WTC11 (cell line): Measurements from ENCODE around the gene OR8B2. TPM values are rescaled to one million over a fixed set of nuclear protein-coding genes. Genes with fewer than 3 reads are reported as not detected.
"Not testable (repeated sequence)": the region's sequence is repeated elsewhere in the genome, so short reads cannot be mapped to it uniquely, and the experiment has no call there.

Experiments used
- ATAC-seq: fragments of 200-7000 bp; cut with Tn5 transposase; 2 replicates; pipeline ENCODE4 v1.10.0; 2021; ENCODE audit warnings: mild to moderate bottlenecking, moderate library complexity
- CTCF ChIA-PET: fragments of 300-600 bp; sonication (Branson Sonifier 250); formaldehyde crosslinking; loops from one replicate; lab custom pipeline; 2021; ENCODE audit warnings: antibody characterized with exemption; lab: Charles Lee
- POLR2A ChIA-PET: fragments of 350-600 bp; sonication (Branson Sonifier 250); formaldehyde crosslinking; loops from one replicate; lab custom pipeline; 2021; ENCODE audit warnings: antibody characterized with exemption; lab: Charles Lee
- DNase-seq: peaks from one replicate; pipeline ENCODE4 v3.0.0; 2021; ENCODE audit warnings: low spot score
- H3K27ac Mint-ChIP-seq: 2 replicates; pipeline ENCODE4 v1.8.0; 2021; ENCODE audit warnings: mixed read lengths
- H3K27me3 Mint-ChIP-seq: 2 replicates; pipeline ENCODE4 v1.8.0; 2021; ENCODE audit warnings: low read depth, mild to moderate bottlenecking, moderate library complexity, mixed read lengths
- H3K36me3 Mint-ChIP-seq: 2 replicates; pipeline ENCODE4 v1.8.0; 2021; ENCODE audit warnings: mixed read lengths
- H3K4me1 Mint-ChIP-seq: 2 replicates; pipeline ENCODE4 v1.8.0; 2022; ENCODE audit warnings: mixed read lengths
- H3K4me3 Mint-ChIP-seq: 2 replicates; pipeline ENCODE4 v1.8.0; 2021; ENCODE audit warnings: mild to moderate bottlenecking, moderate library complexity, mixed read lengths
- H3K9me3 Mint-ChIP-seq: 2 replicates; pipeline ENCODE4 v1.8.0; 2021; ENCODE audit warnings: mixed read lengths
- CREM ChIP-seq: sonication (generic); formaldehyde crosslinking; IDR thresholded peaks from 2 replicates; pipeline ENCODE4 v1.8.1; 2022; ENCODE audit warnings: mild to moderate bottlenecking, missing genetic modification reagents, moderate library complexity
- ELF4 ChIP-seq: sonication (generic); formaldehyde crosslinking; IDR thresholded peaks from 2 replicates; pipeline ENCODE4 v1.8.1; 2022; ENCODE audit warnings: low read depth, mild to moderate bottlenecking, moderate library complexity, missing genetic modification reagents
- FOXP1 ChIP-seq: sonication (generic); formaldehyde crosslinking; IDR thresholded peaks from 2 replicates; pipeline ENCODE4 v1.8.0; 2022; ENCODE audit warnings: missing genetic modification reagents, mild to moderate bottlenecking, moderate library complexity, borderline replicate concordance
- GABPB1 ChIP-seq: sonication (generic); formaldehyde crosslinking; IDR thresholded peaks from 2 replicates; pipeline ENCODE4 v1.8.1; 2023; ENCODE audit warnings: mild to moderate bottlenecking, missing genetic modification reagents
- IRF2 ChIP-seq: sonication (generic); formaldehyde crosslinking; IDR thresholded peaks from 2 replicates; pipeline ENCODE4 v1.8.0; 2022; ENCODE audit warnings: low read depth, missing genetic modification reagents, borderline replicate concordance
- NFE2L1 ChIP-seq: sonication (generic); formaldehyde crosslinking; IDR thresholded peaks from 2 replicates; pipeline ENCODE4 v1.8.1; 2023; ENCODE audit warnings: missing genetic modification reagents
- SMAD3 ChIP-seq: sonication (generic); formaldehyde crosslinking; IDR thresholded peaks from 2 replicates; pipeline ENCODE4 v1.8.0; 2022; ENCODE audit warnings: missing genetic modification reagents, mild to moderate bottlenecking, borderline replicate concordance
- SOX15 ChIP-seq: fragments of 250-450 bp; sonication (Bioruptor Pico); IDR thresholded peaks from 2 replicates; pipeline ENCODE4 v1.9.0; 2021; ENCODE audit warnings: mild to moderate bottlenecking
- ZNF219 ChIP-seq: sonication (generic); formaldehyde crosslinking; IDR thresholded peaks from 2 replicates; pipeline ENCODE4 v1.8.0; 2023; ENCODE audit warnings: missing genetic modification reagents, mild to moderate bottlenecking, borderline replicate concordance
- ZNF232 ChIP-seq: sonication (generic); formaldehyde crosslinking; IDR thresholded peaks from 2 replicates; pipeline ENCODE4 v1.8.0; 2022; ENCODE audit warnings: mild to moderate bottlenecking, missing genetic modification reagents
- ZNF263 ChIP-seq: sonication (generic); formaldehyde crosslinking; IDR thresholded peaks from 2 replicates; pipeline ENCODE4 v1.8.1; 2022; ENCODE audit warnings: low read depth, mild to moderate bottlenecking, moderate library complexity, missing genetic modification reagents
- ZNF423 ChIP-seq: fragments of 250-450 bp; sonication (Bioruptor Pico); IDR thresholded peaks from 2 replicates; pipeline ENCODE4 v2.1.2; 2022; ENCODE audit warnings: mild to moderate bottlenecking, moderate library complexity
- total RNA-seq: library from RNA; stranded (reverse); gene quantifications from 3 replicates; pipeline ENCODE4 v1.2.3, GENCODE V29; 2021
- TF ChIP-seq, protein P1 (sequence below): sonication (generic); formaldehyde crosslinking; IDR thresholded peaks from 2 replicates; pipeline ENCODE4 v1.8.1; 2023; ENCODE audit warnings: mild to moderate bottlenecking, missing genetic modification reagents
- TF ChIP-seq, protein P2 (sequence below): sonication (generic); formaldehyde crosslinking; IDR thresholded peaks from 2 replicates; pipeline ENCODE4 v1.8.1; 2022; ENCODE audit warnings: missing genetic modification reagents, borderline replicate concordance
- TF ChIP-seq, protein P3 (sequence below): sonication (generic); formaldehyde crosslinking; IDR thresholded peaks from 2 replicates; pipeline ENCODE4 v1.8.0; 2023; ENCODE audit warnings: missing genetic modification reagents, mild to moderate bottlenecking, borderline replicate concordance
- TF ChIP-seq, protein P4 (sequence below): sonication (generic); formaldehyde crosslinking; IDR thresholded peaks from 2 replicates; pipeline ENCODE4 v1.8.0; 2023; ENCODE audit warnings: missing genetic modification reagents
- TF ChIP-seq, protein P5 (sequence below): sonication (generic); formaldehyde crosslinking; IDR thresholded peaks from 2 replicates; pipeline ENCODE4 v1.8.1; 2022; ENCODE audit warnings: low read depth, mild to moderate bottlenecking, moderate library complexity, missing genetic modification reagents, borderline replicate concordance

Gene OR8B2
- total RNA-seq, 1 experiment from 2014 or later: not detected

DNA sequence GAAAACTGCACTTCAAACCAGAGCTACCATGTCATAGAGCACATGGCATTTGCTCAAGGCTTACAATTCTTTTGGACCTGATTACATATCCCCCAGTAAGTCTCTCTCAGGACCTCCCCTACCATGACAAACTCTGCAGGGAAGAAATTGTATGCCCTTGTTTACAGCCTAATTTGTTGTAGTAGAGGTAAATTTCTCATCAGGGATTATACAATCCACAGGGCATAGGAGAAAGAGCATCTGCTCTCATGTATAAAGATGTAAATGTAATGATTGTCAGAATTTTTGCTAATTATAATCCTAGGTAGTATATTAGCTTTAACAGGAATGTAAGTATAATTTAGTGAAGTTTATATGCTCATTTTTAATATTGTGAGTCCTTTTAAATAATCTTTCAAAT, 14.6 kb upstream of the OR8B2 start, which contains the start of gene OR8B3:
TSS of gene OR8B3 (minus strand) at position 101 of the 400 bp plus-strand sequence. CDS start 1,673 bp downstream, outside the sequence.
- ChIA-PET POLR2A (no interaction called here), CTCF (no interaction called here)
- Mint-ChIP-seq H3K27me3 (no peaks in the 10 kb centered on the region), H3K9me3 (peaks cover 8% of the 10 kb centered on the region), H3K4me3 (no peak within 1 kb of the TSS), H3K4me1 (peaks cover 2% of the 10 kb centered on the region; the same call in 1 of the 2 replicates), H3K36me3 (peaks cover 7% of the 10 kb centered on the region), H3K27ac (no peak within 1 kb of the TSS)
- TF ChIP-seq, protein P1, sequence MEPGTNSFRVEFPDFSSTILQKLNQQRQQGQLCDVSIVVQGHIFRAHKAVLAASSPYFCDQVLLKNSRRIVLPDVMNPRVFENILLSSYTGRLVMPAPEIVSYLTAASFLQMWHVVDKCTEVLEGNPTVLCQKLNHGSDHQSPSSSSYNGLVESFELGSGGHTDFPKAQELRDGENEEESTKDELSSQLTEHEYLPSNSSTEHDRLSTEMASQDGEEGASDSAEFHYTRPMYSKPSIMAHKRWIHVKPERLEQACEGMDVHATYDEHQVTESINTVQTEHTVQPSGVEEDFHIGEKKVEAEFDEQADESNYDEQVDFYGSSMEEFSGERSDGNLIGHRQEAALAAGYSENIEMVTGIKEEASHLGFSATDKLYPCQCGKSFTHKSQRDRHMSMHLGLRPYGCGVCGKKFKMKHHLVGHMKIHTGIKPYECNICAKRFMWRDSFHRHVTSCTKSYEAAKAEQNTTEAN (CRISPR knock-in tag): no peak
- TF ChIP-seq ZNF232 (CRISPR knock-in tag): no peak
- TF ChIP-seq FOXP1 (CRISPR knock-in tag): no peak
- TF ChIP-seq ZNF263 (CRISPR knock-in tag): no peak
- TF ChIP-seq ELF4: no peak
- TF ChIP-seq IRF2 (CRISPR knock-in tag): no peak
- no peak for TF ChIP-seq SMAD3 (CRISPR knock-in tag)
- TF ChIP-seq ZNF219 (CRISPR knock-in tag): no peak
- TF ChIP-seq GABPB1 (CRISPR knock-in tag): no peak
- TF ChIP-seq, protein P2, sequence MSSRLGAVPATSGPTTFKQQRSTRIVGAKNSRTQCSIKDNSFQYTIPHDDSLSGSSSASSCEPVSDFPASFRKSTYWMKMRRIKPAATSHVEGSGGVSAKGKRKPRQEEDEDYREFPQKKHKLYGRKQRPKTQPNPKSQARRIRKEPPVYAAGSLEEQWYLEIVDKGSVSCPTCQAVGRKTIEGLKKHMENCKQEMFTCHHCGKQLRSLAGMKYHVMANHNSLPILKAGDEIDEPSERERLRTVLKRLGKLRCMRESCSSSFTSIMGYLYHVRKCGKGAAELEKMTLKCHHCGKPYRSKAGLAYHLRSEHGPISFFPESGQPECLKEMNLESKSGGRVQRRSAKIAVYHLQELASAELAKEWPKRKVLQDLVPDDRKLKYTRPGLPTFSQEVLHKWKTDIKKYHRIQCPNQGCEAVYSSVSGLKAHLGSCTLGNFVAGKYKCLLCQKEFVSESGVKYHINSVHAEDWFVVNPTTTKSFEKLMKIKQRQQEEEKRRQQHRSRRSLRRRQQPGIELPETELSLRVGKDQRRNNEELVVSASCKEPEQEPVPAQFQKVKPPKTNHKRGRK (CRISPR knock-in tag): no peak
- TF ChIP-seq, protein P3, sequence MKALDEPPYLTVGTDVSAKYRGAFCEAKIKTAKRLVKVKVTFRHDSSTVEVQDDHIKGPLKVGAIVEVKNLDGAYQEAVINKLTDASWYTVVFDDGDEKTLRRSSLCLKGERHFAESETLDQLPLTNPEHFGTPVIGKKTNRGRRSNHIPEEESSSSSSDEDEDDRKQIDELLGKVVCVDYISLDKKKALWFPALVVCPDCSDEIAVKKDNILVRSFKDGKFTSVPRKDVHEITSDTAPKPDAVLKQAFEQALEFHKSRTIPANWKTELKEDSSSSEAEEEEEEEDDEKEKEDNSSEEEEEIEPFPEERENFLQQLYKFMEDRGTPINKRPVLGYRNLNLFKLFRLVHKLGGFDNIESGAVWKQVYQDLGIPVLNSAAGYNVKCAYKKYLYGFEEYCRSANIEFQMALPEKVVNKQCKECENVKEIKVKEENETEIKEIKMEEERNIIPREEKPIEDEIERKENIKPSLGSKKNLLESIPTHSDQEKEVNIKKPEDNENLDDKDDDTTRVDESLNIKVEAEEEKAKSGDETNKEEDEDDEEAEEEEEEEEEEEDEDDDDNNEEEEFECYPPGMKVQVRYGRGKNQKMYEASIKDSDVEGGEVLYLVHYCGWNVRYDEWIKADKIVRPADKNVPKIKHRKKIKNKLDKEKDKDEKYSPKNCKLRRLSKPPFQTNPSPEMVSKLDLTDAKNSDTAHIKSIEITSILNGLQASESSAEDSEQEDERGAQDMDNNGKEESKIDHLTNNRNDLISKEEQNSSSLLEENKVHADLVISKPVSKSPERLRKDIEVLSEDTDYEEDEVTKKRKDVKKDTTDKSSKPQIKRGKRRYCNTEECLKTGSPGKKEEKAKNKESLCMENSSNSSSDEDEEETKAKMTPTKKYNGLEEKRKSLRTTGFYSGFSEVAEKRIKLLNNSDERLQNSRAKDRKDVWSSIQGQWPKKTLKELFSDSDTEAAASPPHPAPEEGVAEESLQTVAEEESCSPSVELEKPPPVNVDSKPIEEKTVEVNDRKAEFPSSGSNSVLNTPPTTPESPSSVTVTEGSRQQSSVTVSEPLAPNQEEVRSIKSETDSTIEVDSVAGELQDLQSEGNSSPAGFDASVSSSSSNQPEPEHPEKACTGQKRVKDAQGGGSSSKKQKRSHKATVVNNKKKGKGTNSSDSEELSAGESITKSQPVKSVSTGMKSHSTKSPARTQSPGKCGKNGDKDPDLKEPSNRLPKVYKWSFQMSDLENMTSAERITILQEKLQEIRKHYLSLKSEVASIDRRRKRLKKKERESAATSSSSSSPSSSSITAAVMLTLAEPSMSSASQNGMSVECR: no peak
- TF ChIP-seq, protein P4, sequence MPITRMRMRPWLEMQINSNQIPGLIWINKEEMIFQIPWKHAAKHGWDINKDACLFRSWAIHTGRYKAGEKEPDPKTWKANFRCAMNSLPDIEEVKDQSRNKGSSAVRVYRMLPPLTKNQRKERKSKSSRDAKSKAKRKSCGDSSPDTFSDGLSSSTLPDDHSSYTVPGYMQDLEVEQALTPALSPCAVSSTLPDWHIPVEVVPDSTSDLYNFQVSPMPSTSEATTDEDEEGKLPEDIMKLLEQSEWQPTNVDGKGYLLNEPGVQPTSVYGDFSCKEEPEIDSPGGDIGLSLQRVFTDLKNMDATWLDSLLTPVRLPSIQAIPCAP (CRISPR knock-in tag): no peak
- TF ChIP-seq ZNF423: no peak
- TF ChIP-seq NFE2L1 (CRISPR knock-in tag): no peak
- TF ChIP-seq, protein P5, sequence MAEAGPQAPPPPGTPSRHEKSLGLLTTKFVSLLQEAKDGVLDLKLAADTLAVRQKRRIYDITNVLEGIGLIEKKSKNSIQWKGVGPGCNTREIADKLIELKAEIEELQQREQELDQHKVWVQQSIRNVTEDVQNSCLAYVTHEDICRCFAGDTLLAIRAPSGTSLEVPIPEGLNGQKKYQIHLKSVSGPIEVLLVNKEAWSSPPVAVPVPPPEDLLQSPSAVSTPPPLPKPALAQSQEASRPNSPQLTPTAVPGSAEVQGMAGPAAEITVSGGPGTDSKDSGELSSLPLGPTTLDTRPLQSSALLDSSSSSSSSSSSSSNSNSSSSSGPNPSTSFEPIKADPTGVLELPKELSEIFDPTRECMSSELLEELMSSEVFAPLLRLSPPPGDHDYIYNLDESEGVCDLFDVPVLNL (CRISPR knock-in tag): no peak
- no peak for TF ChIP-seq CREM
- no peak for TF ChIP-seq SOX15
- ATAC-seq (no peak), DNase-seq (no peak)

DNA sequence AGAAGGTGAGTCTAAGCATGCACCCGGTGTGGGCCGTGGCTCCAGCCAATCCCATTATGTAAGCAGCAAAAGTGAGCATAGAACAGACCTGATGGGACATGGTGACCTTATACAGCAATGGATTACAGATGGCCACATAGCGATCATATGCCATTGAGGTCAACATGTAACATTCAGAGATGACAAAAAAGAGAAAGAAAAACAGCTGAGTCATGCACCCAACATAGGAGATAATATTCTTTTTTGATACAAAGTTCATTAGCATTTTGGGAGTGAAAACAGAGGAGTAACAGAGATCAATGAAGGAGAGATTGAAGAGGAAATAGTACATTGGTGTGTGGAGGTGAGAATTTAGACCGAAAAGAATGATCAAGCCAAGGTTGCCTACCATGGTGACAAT, 12.5 kb upstream of the OR8B2 start:
- H3K4me3 Mint-ChIP-seq, POLR2A ChIA-PET, ATAC-seq, H3K27ac Mint-ChIP-seq, H3K4me1 Mint-ChIP-seq, H3K27me3 Mint-ChIP-seq, H3K36me3 Mint-ChIP-seq, DNase-seq, H3K9me3 Mint-ChIP-seq, CTCF ChIA-PET: not testable (repeated sequence)
